Measurements from ENCODE around the gene DNMT3A.

- TF ChIP-seq POLR2A (IDR thresholded peaks at IDR 0.05) (no peak), CTCF (IDR thresholded peaks at IDR 0.05) (no peak), EP300 (IDR thresholded peaks at IDR 0.05) (no peak), POLR2AphosphoS5 (IDR thresholded peaks at IDR 0.05) (no peak)
Observed at GRCh38 chr2:25335204-25335603, 6.5 kb downstream of the DNMT3A start.

Data from stomach (tissue), 4 donors.